Measurements from ENCODE around the gene FZD8.

Gene FZD8

DNA sequence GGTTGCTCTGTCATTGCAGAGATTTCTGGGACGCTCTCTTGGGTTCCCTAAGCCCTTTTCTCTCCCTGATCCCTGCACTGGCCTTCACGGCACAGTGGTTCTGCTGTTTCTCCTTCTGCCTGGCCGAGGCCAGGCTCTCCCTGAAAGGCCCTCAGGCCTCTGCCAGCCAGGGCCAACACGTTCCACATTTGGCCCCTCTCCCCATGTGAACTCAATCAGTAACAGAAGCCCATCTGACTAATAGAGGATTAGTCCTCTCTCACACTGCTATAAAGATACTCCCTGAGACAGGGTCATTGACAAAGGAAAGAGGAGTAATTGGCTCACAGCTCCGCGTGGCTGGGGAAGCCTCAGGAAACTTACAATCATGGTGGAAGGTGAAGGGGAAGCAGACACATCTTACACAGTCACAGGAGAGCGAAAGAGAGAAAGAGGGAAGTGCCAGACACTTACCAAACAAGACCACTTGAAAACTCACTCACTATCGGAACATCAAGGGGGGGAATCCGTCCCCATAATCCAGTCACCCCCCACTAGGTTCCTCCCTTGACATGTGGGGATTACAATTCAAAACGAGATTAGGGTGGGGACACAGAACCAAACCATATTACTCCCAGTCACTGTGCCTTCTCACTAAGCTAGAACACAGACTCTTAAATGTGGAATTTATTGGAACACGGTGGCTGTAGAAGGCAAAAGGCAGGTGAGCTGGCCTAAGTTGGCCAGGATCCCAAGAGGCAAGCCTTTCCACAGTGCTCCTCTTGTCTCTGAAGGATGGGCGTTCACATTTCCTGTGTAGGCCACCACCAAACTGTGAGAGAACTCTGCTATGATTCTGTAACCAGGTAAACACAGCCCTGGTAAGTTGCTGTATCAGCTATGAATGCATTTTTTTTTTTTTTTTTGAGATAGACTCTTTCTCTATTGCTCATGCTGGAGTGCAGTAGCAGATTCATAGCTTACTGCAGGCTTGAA lies 8.8 kb downstream of the FZD8 start:
- WGBS (ENCODE audit: extremely low coverage, insufficient coverage, insufficient read length), result no CpG with 5 or more reads among the region's 12 CpGs
- DNase-seq, result no peak
- H2BK12ac ChIP-seq (ENCODE audit: low read length), result peak overlapping the region; percentile 52
- no peaks in the 10 kb centered on the region for H3K36me3 ChIP-seq (ENCODE audit: control insufficient read depth in 1 of 2, insufficient read depth in 2 of 2, low read length in 2 of 2)
- no peaks in the 10 kb centered on the region for H3K4me1 ChIP-seq (ENCODE audit: control insufficient read depth in 1 of 2, insufficient read depth in 2 of 2, low read length in 2 of 2)
- no peaks in the 10 kb centered on the region for H3K79me1 ChIP-seq (ENCODE audit: low read length)
- no peak overlapping the region for H2AK5ac ChIP-seq (ENCODE audit: low read length)
- H3K4me2 ChIP-seq (ENCODE audit: low read length), result no peak overlapping the region
- H3K14ac ChIP-seq (ENCODE audit: low read length), result peak overlapping the region; percentile 29
- no peak overlapping the region for H4K91ac ChIP-seq (ENCODE audit: low read depth, low read length)
- no peak overlapping the region for H4K12ac ChIP-seq (ENCODE audit: low read depth, low read length)
- no peaks in the 10 kb centered on the region for H3K27me3 ChIP-seq (ENCODE audit: insufficient read depth, low read length)
- peaks cover 2% of the 10 kb centered on the region for H3K79me2 ChIP-seq (ENCODE audit: control insufficient read depth, insufficient read depth, low read length, poor library complexity)
- H3K27ac ChIP-seq (ENCODE audit: low read depth, low read length), result no peak overlapping the region
- H3K23ac ChIP-seq (ENCODE audit: low read length), result no peak overlapping the region
- no peak overlapping the region for H4K8ac ChIP-seq (ENCODE audit: low read depth, low read length)
- H3K4me3 ChIP-seq (ENCODE audit: low read depth, low read length), result no peak overlapping the region
- no peaks in the 10 kb centered on the region for H3K9me3 ChIP-seq (ENCODE audit: insufficient read depth, low read depth, low read length)
- no peak overlapping the region for H3K4ac ChIP-seq (ENCODE audit: low read depth, low read length)
- H3K18ac ChIP-seq (ENCODE audit: low read length), result no peak overlapping the region
- H2BK120ac ChIP-seq (ENCODE audit: insufficient read depth, low read length, poor library complexity), result no peak overlapping the region
- no peak overlapping the region for H2BK5ac ChIP-seq (ENCODE audit: low read depth, low read length, poor library complexity)
- no peak overlapping the region for H3K9ac ChIP-seq (ENCODE audit: low read length)
- no peak overlapping the region for H2AFZ ChIP-seq (ENCODE audit: insufficient read depth, low read length, poor library complexity)

DNA sequence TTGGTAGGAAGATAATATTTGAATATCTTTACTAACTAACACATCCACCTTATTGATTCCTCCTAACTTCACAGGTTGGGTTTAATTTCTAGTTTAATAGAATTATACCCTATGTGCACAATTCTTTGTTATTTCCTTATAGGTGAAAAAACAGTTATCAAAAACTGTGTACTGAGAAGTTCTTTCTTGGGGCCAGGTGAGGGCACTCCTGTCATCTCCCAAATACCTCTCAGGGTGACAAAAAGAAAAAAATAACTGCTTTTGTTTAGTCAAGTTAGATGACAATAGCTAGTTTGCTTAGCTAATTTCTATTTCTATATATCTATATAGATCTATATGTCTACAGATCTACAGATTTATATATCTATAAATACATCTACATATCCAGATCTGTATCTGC lies 10.1 kb downstream of the FZD8 start:
- Histone ChIP-seq H4K8ac (ENCODE audit: low read depth, low read length) (no peak overlapping the region), H3K9ac (ENCODE audit: low read length) (no peak overlapping the region), H3K79me2 (ENCODE audit: control insufficient read depth, insufficient read depth, low read length, poor library complexity) (peaks cover 2% of the 10 kb centered on the region), H4K12ac (ENCODE audit: low read depth, low read length) (no peak overlapping the region), H3K4ac (ENCODE audit: low read depth, low read length) (no peak overlapping the region), H2BK12ac (ENCODE audit: low read length) (no peak overlapping the region), H3K36me3 (ENCODE audit: control insufficient read depth in 1 of 2, insufficient read depth in 2 of 2, low read length in 2 of 2) (no peaks in the 10 kb centered on the region), H3K4me2 (ENCODE audit: low read length) (no peak overlapping the region), H3K4me1 (ENCODE audit: control insufficient read depth in 1 of 2, insufficient read depth in 2 of 2, low read length in 2 of 2) (no peaks in the 10 kb centered on the region), H2AFZ (ENCODE audit: insufficient read depth, low read length, poor library complexity) (no peak overlapping the region), H3K4me3 (ENCODE audit: low read depth, low read length) (no peak overlapping the region), H3K14ac (ENCODE audit: low read length) (no peak overlapping the region), H3K9me3 (ENCODE audit: insufficient read depth, low read depth, low read length) (no peaks in the 10 kb centered on the region), H3K23ac (ENCODE audit: low read length) (no peak overlapping the region), H4K91ac (ENCODE audit: low read depth, low read length) (no peak overlapping the region), H3K27ac (ENCODE audit: low read depth, low read length) (no peak overlapping the region), H3K27me3 (ENCODE audit: insufficient read depth, low read length) (no peaks in the 10 kb centered on the region), H2BK120ac (ENCODE audit: insufficient read depth, low read length, poor library complexity) (no peak overlapping the region), H2BK5ac (ENCODE audit: low read depth, low read length, poor library complexity) (no peak overlapping the region), H3K79me1 (ENCODE audit: low read length) (no peaks in the 10 kb centered on the region), H2AK5ac (ENCODE audit: low read length) (no peak overlapping the region), H3K18ac (ENCODE audit: low read length) (no peak overlapping the region)
- no peak for DNase-seq

DNA sequence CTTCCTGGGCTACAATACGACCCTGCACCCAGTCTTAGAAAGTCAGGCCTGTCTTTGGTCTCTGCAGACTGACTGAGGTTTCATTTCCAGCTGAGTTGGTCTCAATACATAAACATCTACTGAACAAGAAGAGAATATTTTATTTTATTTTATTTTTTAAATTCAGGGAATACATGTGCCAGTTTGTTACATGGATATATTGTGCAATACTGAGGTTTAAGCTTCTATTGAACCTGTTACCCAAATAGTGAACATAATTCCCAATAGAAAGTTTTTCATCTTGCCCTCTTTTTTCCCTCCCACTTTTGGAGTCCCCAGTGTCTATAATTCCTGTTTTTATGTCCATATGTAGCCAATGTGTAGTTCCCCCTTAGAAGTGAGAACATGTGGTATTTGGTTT lies 10.7 kb downstream of the FZD8 start:
- Histone ChIP-seq H3K79me2 (ENCODE audit: control insufficient read depth, insufficient read depth, low read length, poor library complexity) (peaks cover 2% of the 10 kb centered on the region), H3K9me3 (ENCODE audit: insufficient read depth, low read depth, low read length) (no peaks in the 10 kb centered on the region), H3K36me3 (ENCODE audit: control insufficient read depth in 1 of 2, insufficient read depth in 2 of 2, low read length in 2 of 2) (no peaks in the 10 kb centered on the region), H3K14ac (ENCODE audit: low read length) (no peak overlapping the region), H3K9ac (ENCODE audit: low read length) (no peak overlapping the region), H2BK12ac (ENCODE audit: low read length) (no peak overlapping the region), H4K91ac (ENCODE audit: low read depth, low read length) (no peak overlapping the region), H3K4me1 (ENCODE audit: control insufficient read depth in 1 of 2, insufficient read depth in 2 of 2, low read length in 2 of 2) (no peaks in the 10 kb centered on the region), H4K8ac (ENCODE audit: low read depth, low read length) (no peak overlapping the region), H2BK120ac (ENCODE audit: insufficient read depth, low read length, poor library complexity) (no peak overlapping the region), H3K4ac (ENCODE audit: low read depth, low read length) (no peak overlapping the region), H2AK5ac (ENCODE audit: low read length) (no peak overlapping the region), H3K27me3 (ENCODE audit: insufficient read depth, low read length) (no peaks in the 10 kb centered on the region), H4K12ac (ENCODE audit: low read depth, low read length) (no peak overlapping the region), H2AFZ (ENCODE audit: insufficient read depth, low read length, poor library complexity) (no peak overlapping the region), H2BK5ac (ENCODE audit: low read depth, low read length, poor library complexity) (no peak overlapping the region), H3K18ac (ENCODE audit: low read length) (no peak overlapping the region), H3K27ac (ENCODE audit: low read depth, low read length) (no peak overlapping the region), H3K4me3 (ENCODE audit: low read depth, low read length) (no peak overlapping the region), H3K23ac (ENCODE audit: low read length) (no peak overlapping the region), H3K79me1 (ENCODE audit: low read length) (no peaks in the 10 kb centered on the region), H3K4me2 (ENCODE audit: low read length) (no peak overlapping the region)
- no peak for DNase-seq
- no CpG with 5 or more reads among the region's 1 CpG for WGBS (ENCODE audit: extremely low coverage, insufficient coverage, insufficient read length)

DNA sequence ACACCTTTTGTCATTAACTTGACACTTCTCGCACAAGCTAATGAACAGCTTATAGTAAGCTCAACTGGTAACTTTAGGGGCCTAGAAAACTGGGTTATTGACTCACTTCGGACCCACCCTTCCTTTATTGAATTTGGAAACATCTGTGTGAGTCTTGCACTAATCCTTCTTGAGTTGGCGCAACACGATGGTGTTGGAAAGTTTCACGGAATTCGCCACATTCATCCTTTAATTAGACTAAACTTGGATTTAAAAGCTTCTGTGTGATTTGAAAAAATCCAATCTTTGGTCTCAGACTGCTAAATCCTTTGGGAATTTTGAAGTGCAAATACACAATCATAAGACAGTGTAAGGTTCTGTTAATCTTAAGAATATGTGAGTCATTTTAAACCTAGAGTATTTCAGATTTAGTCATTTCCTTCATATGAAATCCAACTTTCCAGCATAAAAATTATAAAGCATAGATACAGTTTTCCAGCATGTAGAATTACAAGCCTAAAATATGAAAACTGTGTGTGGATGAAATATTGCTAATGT lies 15.1 kb downstream of the FZD8 start:
- H2AK5ac ChIP-seq (ENCODE audit: low read length), result no peak overlapping the region
- no peak overlapping the region for H3K14ac ChIP-seq (ENCODE audit: low read length)
- no peaks in the 10 kb centered on the region for H3K36me3 ChIP-seq (ENCODE audit: control insufficient read depth in 1 of 2, insufficient read depth in 2 of 2, low read length in 2 of 2)
- no peak overlapping the region for H3K18ac ChIP-seq (ENCODE audit: low read length)
- H3K4ac ChIP-seq (ENCODE audit: low read depth, low read length), result no peak overlapping the region
- H2BK5ac ChIP-seq (ENCODE audit: low read depth, low read length, poor library complexity), result no peak overlapping the region
- H3K27ac ChIP-seq (ENCODE audit: low read depth, low read length), result no peak overlapping the region
- no peaks in the 10 kb centered on the region for H3K9me3 ChIP-seq (ENCODE audit: insufficient read depth, low read depth, low read length)
- H3K9ac ChIP-seq (ENCODE audit: low read length), result no peak overlapping the region
- H3K79me2 ChIP-seq (ENCODE audit: control insufficient read depth, insufficient read depth, low read length, poor library complexity), result no peaks in the 10 kb centered on the region
- H3K79me1 ChIP-seq (ENCODE audit: low read length), result no peaks in the 10 kb centered on the region
- H3K27me3 ChIP-seq (ENCODE audit: insufficient read depth, low read length), result no peaks in the 10 kb centered on the region
- H4K12ac ChIP-seq (ENCODE audit: low read depth, low read length), result no peak overlapping the region
- no CpG with 5 or more reads among the region's 6 CpGs for WGBS (ENCODE audit: extremely low coverage, insufficient coverage, insufficient read length)
- H3K4me3 ChIP-seq (ENCODE audit: low read depth, low read length), result no peak overlapping the region
- no peak overlapping the region for H4K91ac ChIP-seq (ENCODE audit: low read depth, low read length)
- no peaks in the 10 kb centered on the region for H3K4me1 ChIP-seq (ENCODE audit: control insufficient read depth in 1 of 2, insufficient read depth in 2 of 2, low read length in 2 of 2)
- no peak overlapping the region for H3K4me2 ChIP-seq (ENCODE audit: low read length)
- H2AFZ ChIP-seq (ENCODE audit: insufficient read depth, low read length, poor library complexity), result no peak overlapping the region
- DNase-seq, result no peak
- H2BK120ac ChIP-seq (ENCODE audit: insufficient read depth, low read length, poor library complexity), result no peak overlapping the region
- no peak overlapping the region for H3K23ac ChIP-seq (ENCODE audit: low read length)
- no peak overlapping the region for H4K8ac ChIP-seq (ENCODE audit: low read depth, low read length)
- H2BK12ac ChIP-seq (ENCODE audit: low read length), result no peak overlapping the region
